Uterus (tissue), 2 donors: ENCODE measurements around the gene NINL.

Source experiments
- CTCF ChIP-seq, 4 experiments: fragments of 200-600 bp in 2 of 4; fragments of 450-650 bp in 2 of 4; sonication (generic) in 2 of 4; IDR thresholded peaks; one replicate each; pipeline ENCODE4 v1.5.1; 2016 to 2019; ENCODE audit warnings: antibody characterized with exemption in 4 of 4, mild to moderate bottlenecking in 2 of 4, moderate library complexity in 1 of 4
- POLR2A ChIP-seq, 2 donors: fragments of 450-650 bp; IDR thresholded peaks; one replicate each; pipeline ENCODE4 v1.6.1; 2016; ENCODE audit warnings: antibody characterized with exemption in 2 of 2, mild to moderate bottlenecking in 1 of 2, moderate library complexity in 1 of 2

DNA sequence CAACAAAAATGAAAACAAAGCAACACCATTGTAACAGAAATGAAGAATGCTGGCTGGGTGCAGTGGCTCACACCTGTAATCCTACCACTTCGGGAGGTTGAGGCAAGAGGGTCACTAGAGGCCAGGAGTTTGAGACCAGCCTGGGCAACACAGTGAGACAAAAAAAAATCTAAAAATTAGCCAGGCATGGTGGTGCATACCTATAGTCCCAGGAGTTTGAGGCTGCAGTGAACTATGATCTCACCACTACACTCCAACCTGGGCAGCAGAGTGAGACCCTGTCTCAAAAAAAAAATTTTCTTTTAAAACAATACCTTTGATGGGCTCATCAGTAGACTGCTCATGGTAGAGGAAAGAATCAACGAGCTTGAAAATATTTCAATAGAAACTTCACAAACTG, 18.5 kb downstream of the NINL start:
- no peak for TF ChIP-seq CTCF (IDR thresholded peaks at IDR 0.05)
- no peak for TF ChIP-seq POLR2A (IDR thresholded peaks at IDR 0.05)
